Subcutaneous adipose tissue (tissue), 4 donors: ENCODE results near the gene TNFRSF1A. TPM values are rescaled to one million over a fixed set of nuclear protein-coding genes. Genes with fewer than 3 reads are reported as not detected.

Experiments used
- CTCF ChIP-seq: fragments of 450-650 bp; IDR thresholded peaks from one replicate; pipeline ENCODE4 v1.5.1; 2016; ENCODE audit warnings: low read depth, mild to moderate bottlenecking, control low read depth, antibody characterized with exemption, moderate library complexity
- total RNA-seq, 4 donors: library from RNA; depleted of rRNA; stranded (reverse); fragments of >200 nt; gene quantifications; one replicate each; pipeline ENCODE4 v1.1.0, GENCODE V29; 2016

The TNFRSF1A gene
- total RNA-seq, 4 donors from 2014 or later = 207 to 269 (median 239) TPM

- TF ChIP-seq CTCF = no peak
Measured at GRCh38 chr12:6315184-6315583, 26.7 kb downstream of the TNFRSF1A start.

- no peak for TF ChIP-seq CTCF
Measured at GRCh38 chr12:6314776-6315175, 27.1 kb downstream of the TNFRSF1A start.

- no peak for TF ChIP-seq CTCF
Measured at GRCh38 chr12:6313326-6313940, 28.4 kb downstream of the TNFRSF1A start.

- no peak for TF ChIP-seq CTCF
Measured at GRCh38 chr12:6312529-6313325, 29.1 kb downstream of the TNFRSF1A start.

- TF ChIP-seq CTCF = no peak
Measured at GRCh38 chr12:6311822-6312528, 29.9 kb downstream of the TNFRSF1A start.

- no peak for TF ChIP-seq CTCF
Measured at GRCh38 chr12:6310771-6311610, 30.9 kb downstream of the TNFRSF1A start.
